Measurements from ENCODE around the gene ARMC3.

DNA sequence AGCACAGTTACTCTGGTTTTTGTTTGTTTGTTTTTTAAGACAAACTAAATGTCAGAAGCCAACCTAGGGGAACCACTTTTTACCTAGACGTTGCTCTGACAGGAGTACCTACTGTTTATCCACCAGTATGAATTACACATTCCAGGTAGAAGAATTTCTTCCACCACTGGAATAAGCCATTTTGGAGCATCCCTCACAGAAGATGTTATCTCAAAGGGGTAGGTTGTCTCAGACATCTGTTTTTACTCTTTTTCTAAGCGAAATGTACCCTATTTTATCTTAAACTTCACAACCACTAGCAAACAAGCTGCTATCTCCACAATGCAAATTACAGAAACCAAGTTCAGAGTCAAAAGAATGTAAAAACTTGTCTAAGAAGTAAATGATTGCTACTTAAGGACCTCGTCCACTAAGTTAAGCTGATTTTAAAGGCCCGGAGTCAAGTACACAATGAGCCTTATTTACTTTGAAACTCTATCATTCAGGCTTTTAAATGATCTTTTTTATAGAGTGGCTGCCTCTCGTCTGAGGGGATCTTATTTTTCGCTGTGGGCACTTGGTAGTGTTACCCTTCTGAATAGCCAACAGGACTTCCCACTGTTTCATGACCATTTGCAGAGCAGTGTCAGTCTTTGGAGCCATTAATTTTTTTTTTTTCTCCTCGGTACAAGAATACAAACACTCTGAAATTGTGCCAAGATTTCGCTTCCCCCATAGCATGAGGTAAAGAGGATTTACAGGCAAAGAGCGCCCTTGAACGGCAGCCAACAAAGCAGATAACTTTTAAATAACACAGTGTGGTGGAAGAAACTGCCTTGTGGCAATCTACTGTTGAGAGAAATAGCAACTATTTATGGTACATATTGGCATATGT is 15.7 kb upstream of the ARMC3 start:
- TF ChIP-seq POLR2A (IDR thresholded peaks at IDR 0.05) (no peak), CTCF (IDR thresholded peaks at IDR 0.05) (no peak)

Data from esophagus squamous epithelium (tissue), 4 donors.